Lower leg skin (tissue), 4 donors: ENCODE measurements around the gene EFEMP1. TPM values are rescaled to one million over a fixed set of nuclear protein-coding genes. Genes with fewer than 3 reads are reported as not detected.

ENCODE experiments used
- DNase-seq, 2 donors: peaks; one replicate each; pipeline ENCODE4 v3.0.0-alpha.2; 2019; ENCODE audit warnings: low spot score in 2 of 2
- H3K4me3 ChIP-seq: fragments of 200-600 bp; sonication (generic); 2 replicates; pipeline ENCODE4 v1.5.1; 2017; ENCODE audit warnings: mild to moderate bottlenecking, low read depth; ENCODE audit not compliant: poor library complexity, severe bottlenecking
- CTCF ChIP-seq, 3 donors: fragments of 450-650 bp; IDR thresholded peaks; one replicate each; pipeline ENCODE4 v1.5.1; 2016; ENCODE audit warnings: antibody characterized with exemption in 3 of 3, mild to moderate bottlenecking in 3 of 3, moderate library complexity in 2 of 3
- POLR2A ChIP-seq, 2 donors: fragments of 450-650 bp; IDR thresholded peaks; one replicate each; pipeline ENCODE4 v1.6.1; 2016 to 2017; ENCODE audit warnings: antibody characterized with exemption in 2 of 2, mild to moderate bottlenecking in 1 of 2, moderate library complexity in 1 of 2
- WGBS, 2 donors: methylation state at CpG; one replicate each; pipeline ENCODE4 v1.1.5; 2018; 5-methylcytosine and 5-hydroxymethylcytosine counted together
- intact Hi-C: fragments of 100-400 bp; cut with DNase I; formaldehyde crosslinking; loops from one replicate; pipeline ENCODE4 v1.15.0; 2023; ENCODE audit warnings: low total_unique reads
- total RNA-seq, 4 donors: library from RNA; depleted of rRNA; stranded (reverse); fragments of >200 nt; gene quantifications; one replicate each; pipeline ENCODE4 v1.1.0, GENCODE V29; 2016

The EFEMP1 gene
- total RNA-seq, 4 donors from 2014 or later = 86.2 to 113 (median 98.9) TPM

- intact Hi-C loops = no loop called here
- TF ChIP-seq POLR2A (IDR thresholded peaks at IDR 0.05) = no peak
- TF ChIP-seq CTCF (IDR thresholded peaks at IDR 0.05) = no peak
- no peak overlapping the region for H3K4me3 ChIP-seq
Measured at GRCh38 chr2:55914786-55915185, 8.8 kb downstream of the EFEMP1 start.

GRCh38 chr2:55912926-55913325 is 10.7 kb downstream of the EFEMP1 start:
- TF ChIP-seq POLR2A (IDR thresholded peaks at IDR 0.05) (no peak), CTCF (IDR thresholded peaks at IDR 0.05) (no peak)
- 78 to 85% methylated on average over 3 of the region's 3 CpGs for WGBS, 2 donors
- DNase-seq = no peak
- H3K4me3 ChIP-seq = no peak overlapping the region
- intact Hi-C loops = no loop called here

More at GRCh38 chr2:55914786-55915185, 8.8 kb downstream of the EFEMP1 start:
- no peak for DNase-seq
- 55 to 73% methylated on average over 1 of the region's 1 CpG for WGBS, 2 donors

GRCh38 chr2:55910077-55910476 is 13.5 kb downstream of the EFEMP1 start:
- intact Hi-C loops = no loop called here
- H3K4me3 ChIP-seq = no peak overlapping the region
- DNase-seq = no peak
- WGBS, 2 donors = 70 to 74% methylated on average over 2 of the region's 2 CpGs
- TF ChIP-seq POLR2A (IDR thresholded peaks at IDR 0.05) = no peak
- TF ChIP-seq CTCF (IDR thresholded peaks at IDR 0.05) = no peak

GRCh38 chr2:55907686-55908085 is 15.9 kb downstream of the EFEMP1 start:
- H3K4me3 ChIP-seq = no peak overlapping the region
- TF ChIP-seq POLR2A (IDR thresholded peaks at IDR 0.05) (no peak), CTCF (IDR thresholded peaks at IDR 0.05) (no peak)
- WGBS, 2 donors = 19 to 34% methylated on average over 3 of the region's 3 CpGs
- no peak for DNase-seq
- intact Hi-C loops = no loop called here

GRCh38 chr2:55906993-55907392 is 16.6 kb downstream of the EFEMP1 start:
- 91 to 98% methylated on average over 1 of the region's 1 CpG for WGBS, 2 donors
- DNase-seq = no peak
- no peak overlapping the region for H3K4me3 ChIP-seq
- intact Hi-C loops = no loop called here
- TF ChIP-seq CTCF (IDR thresholded peaks at IDR 0.05) (no peak), POLR2A (IDR thresholded peaks at IDR 0.05) (no peak)

GRCh38 chr2:55903727-55904126 is 19.9 kb downstream of the EFEMP1 start:
- no peak overlapping the region for H3K4me3 ChIP-seq
- TF ChIP-seq POLR2A (IDR thresholded peaks at IDR 0.05) (no peak), CTCF (IDR thresholded peaks at IDR 0.05) (no peak)
- DNase-seq = no peak
- 95 to 96% methylated on average over 2 of the region's 2 CpGs for WGBS, 2 donors
- intact Hi-C loops = no loop called here
